Activated naive CD4-positive, alpha-beta T cell (primary cell): ENCODE data around the gene IHH.

Experiments used
- DNase-seq, 4 experiments: peaks; one replicate each; lab custom pipeline; 2025; lab: John Stamatoyannopoulos, UW

IHH gene

GRCh38 chr2:219060821-219061791 lies at the start of gene IHH:
TSS of gene IHH (minus strand) at chr2:219060921. CDS start at chr2:219060467, 454 bp downstream.
- no peak for DNase-seq

- DNase-seq, result peak in 1 of 4 experiments; percentile 27
Measured at GRCh38 chr2:219109471-219109870, 48.8 kb upstream of the IHH start.

- DNase-seq, result no peak
Measured at GRCh38 chr2:219107758-219108157, 47.0 kb upstream of the IHH start.

GRCh38 chr2:219106251-219106650 lies 45.5 kb upstream of the IHH start:
- DNase-seq, result no peak

DNA sequence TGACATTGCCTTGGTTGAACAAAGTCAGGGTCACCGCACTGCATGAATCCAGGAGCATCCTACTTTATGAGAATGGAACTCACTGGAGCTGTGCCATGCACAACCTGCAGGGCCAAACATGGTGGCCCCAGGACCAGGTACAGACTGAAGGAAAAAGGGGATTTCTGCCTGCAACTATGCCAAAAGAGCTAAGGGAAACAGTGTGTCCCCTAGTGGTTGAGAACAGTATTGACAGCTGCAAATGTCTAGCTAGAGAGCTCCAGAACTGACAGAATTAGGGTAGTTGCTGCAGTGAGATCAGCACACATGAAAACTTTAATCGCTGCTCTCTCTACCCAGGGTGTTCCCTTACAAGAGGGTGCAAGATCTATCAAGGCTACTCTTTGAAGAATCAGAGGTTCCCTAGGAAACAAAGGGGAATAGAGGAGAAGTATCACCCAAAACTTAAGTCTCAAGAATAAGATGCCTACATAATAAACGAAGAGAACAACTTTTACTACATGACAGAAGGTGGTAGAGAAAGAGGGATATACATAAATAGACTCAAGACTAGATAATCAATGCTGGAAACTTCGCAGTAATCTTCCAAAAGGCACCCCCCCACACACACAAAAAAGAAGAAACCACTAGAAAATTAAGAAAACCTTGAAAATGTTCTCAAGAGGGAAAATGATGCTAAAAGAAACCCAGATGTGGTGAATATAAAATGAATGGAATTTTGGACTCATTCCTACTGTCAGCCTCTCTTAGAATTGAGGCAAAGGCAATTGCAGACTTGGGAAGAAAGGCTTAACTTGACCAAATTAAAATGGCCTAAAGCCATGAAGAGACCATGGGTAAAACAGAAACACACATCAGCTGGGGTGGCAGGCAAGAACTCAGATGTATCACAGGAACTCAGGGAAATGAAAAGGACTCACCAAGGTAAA lies 43.6 kb upstream of the IHH start:
- DNase-seq, result no peak

- DNase-seq, result no peak
Measured at GRCh38 chr2:219099329-219099728, 38.6 kb upstream of the IHH start.

DNA sequence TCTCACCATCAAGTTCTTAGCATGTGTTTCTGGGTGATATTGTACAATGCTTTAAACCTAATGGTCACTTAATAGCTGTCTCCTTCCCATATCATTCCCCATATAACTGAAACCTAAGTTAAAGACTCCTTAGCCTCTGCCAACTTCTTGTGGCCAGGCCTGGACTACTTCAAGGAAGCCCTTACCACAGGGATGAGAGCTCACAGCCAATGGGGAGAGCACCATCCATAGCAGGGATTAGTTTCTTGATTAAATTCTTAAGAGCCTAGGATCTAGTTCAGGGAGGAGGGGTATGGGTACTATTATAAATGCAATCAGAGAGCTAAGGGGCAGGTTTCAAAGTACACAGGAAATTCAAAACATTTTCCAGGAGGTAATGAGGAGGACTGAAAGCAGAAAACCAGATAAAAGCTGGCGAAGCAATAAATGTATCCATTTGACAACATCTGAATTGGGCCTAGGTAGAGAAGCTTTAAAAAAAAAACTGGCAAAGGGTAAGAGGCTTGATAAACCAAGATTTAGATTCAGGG lies 34.8 kb upstream of the IHH start:
- no peak for DNase-seq

- DNase-seq, result no peak
Measured at GRCh38 chr2:219094171-219094570, 33.5 kb upstream of the IHH start.

GRCh38 chr2:219090436-219091299 lies 29.9 kb upstream of the IHH start:
- DNase-seq, result no peak

DNA sequence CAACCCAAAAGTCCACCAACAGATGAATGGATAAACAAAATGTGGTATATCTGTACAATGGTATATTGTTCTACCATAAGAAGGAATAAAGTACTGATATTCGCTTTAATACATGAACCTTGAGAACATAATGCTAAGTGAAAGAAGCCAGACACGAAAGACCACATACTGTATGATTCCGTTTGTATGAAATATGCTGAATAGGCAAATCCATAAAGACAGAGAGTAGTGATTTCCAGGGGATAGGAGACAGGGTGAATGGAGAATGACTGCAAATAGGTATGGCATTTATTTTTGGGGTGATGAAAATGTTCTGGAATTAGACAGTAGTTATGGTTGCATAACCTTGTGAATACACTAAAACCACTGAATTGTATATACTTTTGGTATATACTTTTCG lies 28.6 kb upstream of the IHH start:
- no peak for DNase-seq

DNA sequence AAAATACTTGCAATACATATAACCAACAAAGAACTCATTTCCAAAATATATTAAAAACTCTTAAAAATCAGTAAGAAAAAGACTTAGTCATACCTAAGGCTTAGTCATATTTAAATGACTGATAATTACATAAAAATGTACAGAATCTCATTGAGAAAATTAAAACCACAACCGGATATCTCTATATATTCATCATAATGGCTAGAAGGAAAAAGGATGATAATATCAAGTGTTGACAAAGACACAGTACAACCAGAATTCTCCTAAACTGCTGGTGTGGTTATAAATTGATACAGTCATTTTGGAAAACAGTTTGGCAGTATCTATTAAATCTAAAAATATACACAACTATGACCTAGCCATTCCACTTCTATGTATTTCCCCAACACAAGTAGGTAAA lies 27.1 kb upstream of the IHH start:
- no peak for DNase-seq

DNA sequence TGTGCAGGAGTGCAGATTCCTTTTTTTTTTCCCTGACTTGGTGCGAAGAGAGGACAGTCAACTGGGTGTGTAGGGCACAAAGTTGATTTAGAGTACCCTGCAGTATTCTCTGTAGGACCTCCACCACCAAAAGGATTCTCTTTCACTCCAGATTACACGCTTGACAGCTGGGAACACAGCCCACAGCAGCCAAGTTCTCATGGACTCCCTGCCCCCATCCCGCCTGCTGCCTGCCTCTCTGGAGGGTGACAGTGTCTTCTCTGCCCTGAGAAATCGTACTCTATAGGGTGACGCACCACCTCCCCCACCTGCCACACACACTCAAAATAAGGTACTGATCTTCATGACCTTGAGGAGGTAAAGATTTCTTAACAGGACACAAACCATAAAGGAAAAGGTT lies 26.6 kb upstream of the IHH start:
- no peak for DNase-seq

- DNase-seq, result no peak
Measured at GRCh38 chr2:219086196-219086595, 25.5 kb upstream of the IHH start.

DNA sequence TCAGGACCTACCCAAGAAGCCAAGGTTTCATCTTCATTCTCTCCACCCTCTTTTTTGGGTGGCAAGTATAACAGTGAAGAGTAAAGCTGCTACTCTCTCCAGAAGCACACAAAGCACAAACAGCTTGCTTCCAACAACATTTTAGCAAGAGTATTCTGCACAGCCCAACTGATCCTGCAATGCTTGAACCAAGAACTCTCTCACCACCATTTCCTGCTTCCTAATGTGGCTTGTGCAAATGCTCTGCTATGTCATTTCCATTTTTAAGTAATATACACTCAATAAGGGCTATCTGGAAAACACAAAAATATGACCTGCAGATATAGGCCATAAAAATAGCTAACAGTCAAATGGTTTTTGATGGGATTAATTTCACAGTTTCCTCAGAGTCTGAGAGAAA lies 24.1 kb upstream of the IHH start:
- no peak for DNase-seq

- no peak for DNase-seq
Measured at GRCh38 chr2:219082332-219082958, 21.7 kb upstream of the IHH start.

DNA sequence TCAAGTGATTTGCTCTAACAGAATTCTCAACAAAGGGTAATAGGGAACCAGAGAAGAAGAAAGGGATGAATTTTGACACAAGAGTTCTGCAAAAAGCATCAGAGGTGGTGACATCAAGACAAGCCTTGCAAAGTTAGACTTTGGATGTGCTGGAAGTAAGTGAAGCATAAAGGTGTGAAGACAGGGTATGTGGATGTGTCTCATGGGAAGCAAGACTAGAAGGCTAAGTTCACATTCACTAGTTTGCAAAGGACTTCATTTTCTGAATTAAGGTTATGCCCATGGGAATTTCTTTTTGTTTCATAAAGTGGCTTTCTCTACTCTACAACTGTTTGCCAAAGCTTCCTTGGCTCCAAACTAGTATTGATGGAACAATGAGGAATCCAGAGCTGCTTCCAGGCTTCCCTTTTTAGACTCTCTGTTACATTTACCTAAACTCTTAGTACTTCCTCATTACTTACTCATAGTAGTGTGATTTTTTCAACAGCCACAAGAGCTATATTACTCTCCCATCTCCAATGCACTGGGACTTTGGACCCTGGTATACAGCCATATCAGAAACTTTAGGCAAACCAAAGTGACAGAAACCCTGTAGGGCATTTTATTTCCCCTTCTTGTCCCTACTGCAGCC lies 21.1 kb upstream of the IHH start:
- DNase-seq, result no peak

- no peak for DNase-seq
Measured at GRCh38 chr2:219081096-219081495, 20.4 kb upstream of the IHH start.

GRCh38 chr2:219079417-219079816 lies 18.7 kb upstream of the IHH start:
- no peak for DNase-seq

DNA sequence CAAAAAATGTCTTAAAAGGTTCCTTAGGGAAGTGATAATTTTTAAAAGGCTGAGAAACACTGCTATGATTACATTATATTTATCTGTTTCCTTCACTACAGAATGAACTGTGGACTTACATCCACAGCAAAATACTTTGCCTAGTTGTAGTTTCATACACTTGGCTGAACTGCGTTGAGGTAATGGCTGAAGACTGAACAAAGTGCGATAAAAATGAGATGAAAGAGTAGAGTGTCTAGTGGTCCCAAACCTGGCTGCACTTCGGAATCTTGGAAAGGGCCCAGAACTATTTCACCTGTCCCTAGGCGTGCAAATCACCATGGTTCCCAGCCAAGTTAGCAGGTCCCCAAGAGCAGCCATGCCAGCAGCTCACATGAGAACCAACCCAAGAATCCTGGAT lies 18.2 kb upstream of the IHH start:
- DNase-seq, result no peak

DNA sequence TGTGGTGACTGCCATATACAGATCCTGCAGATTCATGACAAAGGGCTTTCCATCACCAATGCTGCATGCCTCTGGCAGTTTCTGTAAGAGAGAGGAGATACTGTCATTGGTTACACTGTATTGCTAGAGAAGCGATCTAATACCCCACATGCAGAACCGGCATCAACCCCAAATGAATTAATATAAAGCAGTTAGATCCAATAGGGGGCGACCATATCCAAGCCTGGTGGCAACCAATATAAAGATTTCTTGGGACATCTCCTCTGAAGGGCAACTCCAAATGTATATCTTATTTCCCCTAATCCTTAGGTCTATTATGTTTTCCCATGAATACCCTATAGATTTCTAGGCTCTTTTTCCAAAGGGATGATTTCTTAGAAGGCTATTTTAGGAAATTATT lies 17.4 kb upstream of the IHH start:
- no peak for DNase-seq

- DNase-seq, result no peak
Measured at GRCh38 chr2:219076253-219076652, 15.5 kb upstream of the IHH start.
